Prostate gland (tissue), 2 donors: ENCODE measurements around the gene SGK1.

Experiments used
- POLR2AphosphoS5 ChIP-seq: sonication (generic); formaldehyde crosslinking; IDR thresholded peaks from one replicate; pipeline ENCODE4 v1.6.1; 2017; ENCODE audit warnings: antibody characterized with exemption
- TF ChIP-seq, protein P1 (sequence below), 4 experiments: fragments of 200-600 bp in 2 of 4; fragments of 450-650 bp in 2 of 4; sonication (generic) in 2 of 4; IDR thresholded peaks; 1 replicate in 3 of 4; 2 replicates in 1 of 4; pipeline ENCODE4 v1.5.1; 2016 to 2019; ENCODE audit warnings: antibody characterized with exemption in 4 of 4, mild to moderate bottlenecking in 2 of 4, moderate library complexity in 2 of 4

DNA sequence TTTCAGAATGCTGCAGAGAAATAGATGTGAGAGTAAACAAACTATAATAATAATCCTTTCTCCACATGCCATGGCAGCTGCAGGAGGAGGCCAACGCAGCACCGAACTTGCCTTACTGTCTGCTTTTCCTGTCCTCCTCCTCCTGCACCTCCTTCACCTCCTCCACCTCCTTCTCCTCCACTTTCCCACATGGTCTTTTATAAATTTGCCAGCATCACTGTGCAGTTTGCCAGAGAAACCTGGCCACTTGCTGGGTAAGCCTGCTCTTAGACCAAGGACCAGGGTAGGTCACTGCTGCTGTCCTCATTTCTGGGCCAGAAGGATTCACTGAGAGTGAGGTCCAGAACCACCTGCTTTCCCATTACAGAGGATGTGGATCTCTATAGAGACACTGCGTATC, 8.7 kb downstream of the SGK1 start:
- TF ChIP-seq, protein P1, sequence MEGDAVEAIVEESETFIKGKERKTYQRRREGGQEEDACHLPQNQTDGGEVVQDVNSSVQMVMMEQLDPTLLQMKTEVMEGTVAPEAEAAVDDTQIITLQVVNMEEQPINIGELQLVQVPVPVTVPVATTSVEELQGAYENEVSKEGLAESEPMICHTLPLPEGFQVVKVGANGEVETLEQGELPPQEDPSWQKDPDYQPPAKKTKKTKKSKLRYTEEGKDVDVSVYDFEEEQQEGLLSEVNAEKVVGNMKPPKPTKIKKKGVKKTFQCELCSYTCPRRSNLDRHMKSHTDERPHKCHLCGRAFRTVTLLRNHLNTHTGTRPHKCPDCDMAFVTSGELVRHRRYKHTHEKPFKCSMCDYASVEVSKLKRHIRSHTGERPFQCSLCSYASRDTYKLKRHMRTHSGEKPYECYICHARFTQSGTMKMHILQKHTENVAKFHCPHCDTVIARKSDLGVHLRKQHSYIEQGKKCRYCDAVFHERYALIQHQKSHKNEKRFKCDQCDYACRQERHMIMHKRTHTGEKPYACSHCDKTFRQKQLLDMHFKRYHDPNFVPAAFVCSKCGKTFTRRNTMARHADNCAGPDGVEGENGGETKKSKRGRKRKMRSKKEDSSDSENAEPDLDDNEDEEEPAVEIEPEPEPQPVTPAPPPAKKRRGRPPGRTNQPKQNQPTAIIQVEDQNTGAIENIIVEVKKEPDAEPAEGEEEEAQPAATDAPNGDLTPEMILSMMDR (IDR thresholded peaks at IDR 0.05): no peak
- no peak for TF ChIP-seq POLR2AphosphoS5
